ENCODE data around the gene WHRN.

WHRN gene

GRCh38 chr9:114396558-114397218 is 108.6 kb downstream of the WHRN start:
- peak; percentile 64 for DNase-seq (ENCODE audit: low spot score)

- DNase-seq (ENCODE audit: low spot score), result no peak
Measured at GRCh38 chr9:114395768-114396167, 109.5 kb downstream of the WHRN start.

DNA sequence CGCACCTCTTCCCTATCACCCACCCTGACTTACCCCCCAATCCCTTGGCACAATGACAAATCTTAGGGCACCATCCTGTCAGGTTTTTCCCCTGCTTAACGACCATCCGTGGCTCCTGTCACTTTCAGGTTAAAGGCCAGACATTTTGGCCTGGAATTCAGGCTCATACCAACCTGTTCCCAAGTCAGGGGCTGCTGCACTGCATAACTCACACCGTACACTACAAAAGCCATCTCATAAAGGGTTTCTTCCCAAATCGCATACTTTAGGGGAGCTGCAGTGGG is 110.0 kb downstream of the WHRN start:
- DNase-seq (ENCODE audit: low spot score), result no peak

DNA sequence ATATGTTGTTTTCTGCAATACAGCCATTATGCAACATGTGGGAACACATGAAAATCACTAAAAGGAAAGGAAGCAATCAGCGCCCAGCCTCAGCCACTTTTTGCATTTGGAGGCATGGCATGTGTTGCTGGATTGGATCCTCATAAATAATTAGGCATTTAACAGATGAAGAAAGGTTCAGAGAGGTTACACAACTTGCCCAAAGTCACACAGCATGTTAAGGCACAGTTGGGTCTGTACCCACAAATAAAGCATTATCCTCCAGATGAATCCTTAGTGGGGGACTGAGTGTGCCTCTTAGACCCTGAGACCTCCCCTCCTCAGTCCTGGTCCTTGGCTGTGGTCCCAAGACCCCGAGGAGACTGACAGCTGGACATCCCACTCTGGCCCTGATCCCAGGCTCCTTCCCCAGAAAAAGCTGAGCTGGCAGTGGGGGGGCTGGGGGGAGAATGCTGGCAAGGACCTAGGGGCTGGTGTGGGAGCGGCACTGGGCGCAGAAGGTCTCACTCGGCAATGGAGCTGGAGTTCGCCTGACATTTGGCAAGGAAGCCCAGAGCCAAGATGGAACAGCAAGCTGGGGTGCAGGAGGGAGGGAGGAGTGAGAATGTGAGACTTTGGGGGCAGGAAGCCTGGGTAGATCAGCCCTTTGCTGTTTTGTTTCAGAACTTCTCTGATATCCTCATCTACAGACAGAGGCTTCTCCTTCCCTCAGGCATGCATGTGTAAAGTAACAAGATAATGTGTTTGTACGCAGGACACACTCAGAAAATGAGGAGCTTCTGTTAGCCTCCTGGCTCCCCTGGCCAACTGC is 110.5 kb downstream of the WHRN start:
- DNase-seq (ENCODE audit: low spot score), result no peak

GRCh38 chr9:114392749-114393112 is 112.5 kb downstream of the WHRN start:
- no peak for DNase-seq (ENCODE audit: low spot score)

DNA sequence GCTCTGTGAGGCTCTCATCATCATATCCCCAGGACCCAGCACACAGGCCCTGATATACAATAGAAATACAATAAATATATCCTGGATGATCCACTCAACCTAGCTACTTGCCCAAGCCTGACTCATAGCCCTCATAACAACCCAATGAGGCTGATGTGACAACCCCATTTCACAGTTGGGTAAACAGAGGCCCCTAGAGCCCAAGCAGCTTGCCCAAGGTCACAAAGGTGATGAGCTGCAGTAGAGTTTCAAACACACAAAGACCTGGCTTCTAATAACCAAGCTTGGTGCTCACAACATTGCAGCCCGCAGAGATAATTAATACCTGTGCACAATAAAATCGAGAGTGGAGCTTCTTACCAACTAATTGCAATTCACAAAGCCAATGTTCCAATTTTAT is 114.3 kb downstream of the WHRN start:
- DNase-seq (ENCODE audit: low spot score), result no peak

- DNase-seq (ENCODE audit: low spot score), result no peak
Measured at GRCh38 chr9:114389612-114390368, 115.5 kb downstream of the WHRN start.

GRCh38 chr9:114388764-114389375 is 116.4 kb downstream of the WHRN start:
- DNase-seq (ENCODE audit: low spot score), result no peak

- DNase-seq (ENCODE audit: low spot score), result no peak
Measured at GRCh38 chr9:114388357-114388682, 117.0 kb downstream of the WHRN start.

GRCh38 chr9:114387680-114388356 is 117.5 kb downstream of the WHRN start, which contains the start of gene AKNA:
TSS of gene AKNA (minus strand) at chr9:114387982. CDS start at chr9:114381333, 6,649 bp downstream.
- DNase-seq (ENCODE audit: low spot score), result no peak

DNA sequence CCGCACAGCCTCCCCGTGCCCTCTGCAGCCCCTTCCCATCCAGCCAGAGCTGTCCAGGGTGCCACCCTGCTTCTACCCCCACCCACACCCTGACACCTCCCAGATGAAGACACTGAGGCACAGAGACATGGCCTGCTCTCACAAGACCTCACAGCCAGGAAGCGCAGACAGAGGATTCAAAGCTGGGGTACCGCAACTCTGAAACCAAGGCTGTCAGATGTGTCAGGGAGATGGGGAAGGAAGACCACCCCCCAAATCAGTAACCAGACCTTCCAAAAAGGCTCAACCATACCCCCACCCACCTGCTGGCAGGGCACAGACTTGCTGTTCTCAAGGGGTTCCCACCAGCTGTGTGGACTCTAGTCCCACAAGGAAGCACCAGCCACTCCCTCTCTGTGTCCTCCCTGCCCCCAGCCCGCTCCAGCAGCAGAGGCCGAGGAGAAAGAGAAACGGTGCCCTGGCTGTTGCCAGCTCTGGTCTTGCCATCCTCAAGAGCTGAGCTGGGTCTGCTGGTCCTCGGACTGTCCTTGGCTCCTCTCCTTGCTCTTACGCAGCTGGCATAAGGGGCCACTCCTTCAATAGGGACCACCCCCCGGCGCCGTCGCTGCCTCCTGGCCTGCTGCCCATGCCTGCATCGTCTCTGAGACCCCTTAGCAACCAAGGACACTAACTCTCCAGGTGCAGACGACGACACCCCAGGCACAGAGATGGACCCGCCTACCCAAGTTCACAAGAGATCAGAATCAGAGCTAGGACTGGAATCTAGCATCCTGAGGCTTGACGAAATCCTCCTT is 118.2 kb downstream of the WHRN start:
- no peak for DNase-seq (ENCODE audit: low spot score)

- no peak for DNase-seq (ENCODE audit: low spot score)
Measured at GRCh38 chr9:114386361-114386885, 118.8 kb downstream of the WHRN start.

- peak; percentile 19 for DNase-seq (ENCODE audit: low spot score)
Measured at GRCh38 chr9:114385397-114386181, 119.7 kb downstream of the WHRN start.

DNA sequence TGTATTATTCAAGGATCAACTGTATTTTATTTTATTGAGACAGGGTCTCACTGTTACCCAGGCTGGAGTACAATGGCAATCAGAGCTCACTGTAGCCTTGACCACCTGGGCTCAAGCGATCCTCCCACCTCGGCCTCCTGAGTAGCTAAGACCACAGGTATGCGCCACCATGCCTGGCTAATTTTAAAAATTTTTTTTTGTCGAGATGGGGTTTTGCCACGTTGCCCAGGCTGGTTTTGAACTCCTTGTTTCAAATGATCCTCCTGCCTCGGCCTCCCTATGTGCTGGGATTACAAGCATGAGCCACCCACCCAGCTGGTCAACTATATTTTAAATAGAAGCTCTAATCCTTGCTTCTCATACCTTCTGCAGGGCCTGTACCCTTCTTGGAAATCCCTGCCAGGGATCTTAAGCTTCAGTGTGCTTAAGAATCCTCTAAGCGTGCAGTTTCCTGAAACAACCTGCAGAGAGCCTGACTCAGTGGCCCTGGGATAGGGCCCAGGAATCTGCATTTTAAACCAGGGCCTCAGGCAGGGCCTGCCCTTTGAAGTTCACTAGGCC is 120.4 kb downstream of the WHRN start:
- DNase-seq (ENCODE audit: low spot score), result no peak

DNA sequence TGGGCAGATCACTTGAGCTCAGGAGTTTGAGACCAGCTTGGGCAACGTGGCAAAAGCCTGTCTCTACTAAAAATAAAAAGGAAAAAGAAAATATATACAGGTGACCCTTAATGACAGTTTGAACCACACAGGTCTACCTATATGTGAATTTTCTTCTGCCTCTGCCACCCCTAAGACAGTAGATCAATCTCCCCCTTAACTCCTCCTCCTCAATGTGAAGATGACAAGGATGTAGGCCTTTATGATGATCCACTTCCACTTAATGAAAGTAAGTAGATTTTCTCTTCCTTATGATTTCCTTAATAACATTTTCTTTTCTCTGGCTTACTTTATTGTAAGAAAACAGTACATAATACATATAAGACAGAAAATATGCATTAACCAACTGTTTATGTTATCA is 120.9 kb downstream of the WHRN start:
- no peak for DNase-seq (ENCODE audit: low spot score)

GRCh38 chr9:114383521-114384231 is 121.6 kb downstream of the WHRN start:
- no peak for DNase-seq (ENCODE audit: low spot score)

DNA sequence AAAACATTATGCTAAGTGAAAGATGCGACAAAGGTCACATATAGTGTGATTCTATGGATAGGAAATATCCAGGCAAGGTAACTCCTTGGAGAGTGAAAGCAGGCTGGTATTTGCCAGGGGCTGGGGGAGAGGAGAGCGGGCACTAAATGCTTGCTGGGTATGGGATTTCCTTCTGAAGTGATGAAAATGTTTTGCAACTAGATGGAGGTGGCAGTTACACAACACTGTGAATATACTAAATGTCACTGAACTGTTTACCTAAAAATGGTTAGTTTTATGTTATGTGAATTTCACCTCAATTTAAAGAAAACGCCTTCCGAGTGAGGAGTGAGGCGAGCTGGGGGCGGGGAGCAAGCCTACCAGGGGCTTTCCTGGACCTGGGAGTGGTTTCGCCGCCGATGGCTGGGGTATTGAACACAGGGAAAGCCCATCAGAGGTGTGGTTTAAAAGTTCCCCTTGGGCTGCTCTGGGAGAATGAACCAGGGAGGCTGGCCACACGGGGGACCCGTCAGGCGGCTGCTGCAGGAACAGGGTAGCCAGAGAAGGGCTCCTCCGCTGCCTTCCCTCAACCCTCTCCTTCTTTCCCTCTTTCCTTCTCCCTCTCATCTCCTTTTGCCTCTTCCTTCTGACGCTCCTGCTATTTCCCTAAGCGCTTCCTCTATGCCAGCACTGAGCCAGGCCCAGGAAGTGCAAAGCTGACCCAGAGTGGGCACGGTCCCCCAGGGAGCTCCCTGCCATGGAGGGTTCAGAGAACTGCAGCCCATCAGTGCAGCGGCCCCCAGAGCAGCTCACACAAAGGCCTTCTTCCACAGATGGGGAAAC is 122.4 kb downstream of the WHRN start:
- no peak for DNase-seq (ENCODE audit: low spot score)

DNA sequence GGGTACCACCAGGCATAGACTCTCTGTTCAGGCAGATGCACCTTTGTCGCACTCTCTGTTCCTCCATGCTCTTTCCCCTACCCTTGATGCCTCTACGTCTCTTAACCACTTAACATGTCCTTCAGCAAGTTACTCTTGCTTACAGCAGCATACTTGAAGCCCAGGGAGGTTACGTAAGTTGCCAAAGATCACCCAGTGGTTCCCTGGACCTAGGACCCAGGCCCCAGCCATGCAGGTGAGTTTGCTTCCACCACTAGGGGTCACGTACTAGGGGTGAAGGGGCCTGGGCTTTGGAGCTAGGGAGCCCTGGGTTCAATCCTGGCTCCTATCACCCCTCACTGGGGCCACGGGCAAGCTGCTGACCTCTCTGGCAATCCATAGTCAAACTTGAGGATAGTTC is 126.4 kb downstream of the WHRN start:
- no peak for DNase-seq (ENCODE audit: low spot score)
